IPS-NIHi7 (cell line): ENCODE data around the gene KLHL12.
"Not testable (repeated sequence)": the region's sequence is repeated elsewhere in the genome, so short reads cannot be mapped to it uniquely, and the experiment has no call there.

Experiments
- DNase-seq: peaks from one replicate; pipeline ENCODE4 v3.0.0; 2012; ENCODE audit warnings: mixed read lengths; ENCODE audit errors: extremely low spot score

KLHL12 gene

DNA sequence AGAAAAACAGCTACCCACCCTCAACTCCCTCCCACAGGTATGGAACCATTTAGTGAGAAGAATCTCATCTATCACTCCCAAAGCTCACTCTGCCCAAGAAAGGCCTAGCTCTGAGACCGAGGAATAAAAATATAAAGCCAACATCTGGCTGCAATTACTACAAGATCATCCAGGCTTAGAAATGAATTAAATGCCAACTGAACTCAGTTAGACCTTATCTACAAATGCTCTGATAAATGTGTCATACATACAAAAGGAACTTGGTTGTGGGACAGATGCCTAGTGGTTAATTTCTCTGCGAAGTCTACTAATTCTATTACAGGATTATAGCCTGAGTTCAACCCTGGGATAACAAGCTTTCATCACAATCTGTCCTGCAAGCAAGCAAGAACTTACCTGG, 24.4 kb upstream of the KLHL12 start:
- no peak for DNase-seq

DNA sequence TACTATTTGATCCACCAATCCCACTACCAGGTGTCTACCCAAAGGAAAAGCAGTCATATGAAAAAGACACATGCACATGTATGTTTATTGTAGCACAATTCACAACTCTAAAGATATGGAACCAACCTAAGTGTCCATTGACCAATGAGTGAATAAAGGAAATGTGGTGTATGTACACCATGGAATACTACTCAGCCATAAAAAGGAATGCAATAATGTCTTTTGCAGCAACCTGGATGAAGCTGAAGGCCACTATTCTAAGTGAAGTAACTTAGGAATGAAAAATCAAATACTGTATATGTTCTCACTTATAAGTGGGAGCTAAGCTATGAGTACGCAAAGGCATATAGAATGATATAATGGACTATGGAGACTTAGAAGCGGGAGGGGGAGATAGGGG, 18.4 kb upstream of the KLHL12 start:
- DNase-seq = no peak

DNA sequence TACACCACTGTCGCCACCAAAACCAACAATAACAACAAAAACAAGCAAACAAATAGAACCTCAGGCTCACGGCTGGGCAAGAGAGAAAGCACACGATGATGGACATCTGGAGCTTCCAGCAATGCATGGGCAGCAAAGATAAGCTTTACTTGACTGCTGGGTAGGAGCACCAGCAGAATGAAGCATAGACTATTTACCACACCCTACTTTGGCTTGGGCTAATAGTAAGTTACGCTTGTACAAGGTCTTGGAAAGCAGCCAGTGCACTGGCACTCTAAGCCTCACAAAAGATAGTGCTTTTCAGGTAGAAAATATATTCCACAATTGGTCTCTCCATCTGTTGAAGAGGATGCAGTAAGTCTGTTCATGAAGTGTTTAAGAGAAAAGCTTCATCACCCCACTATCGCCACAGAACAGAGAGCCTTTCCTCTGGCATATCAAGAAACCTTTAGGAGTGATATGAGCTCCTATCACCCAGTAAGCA, 17.4 kb upstream of the KLHL12 start:
- no peak for DNase-seq

DNA sequence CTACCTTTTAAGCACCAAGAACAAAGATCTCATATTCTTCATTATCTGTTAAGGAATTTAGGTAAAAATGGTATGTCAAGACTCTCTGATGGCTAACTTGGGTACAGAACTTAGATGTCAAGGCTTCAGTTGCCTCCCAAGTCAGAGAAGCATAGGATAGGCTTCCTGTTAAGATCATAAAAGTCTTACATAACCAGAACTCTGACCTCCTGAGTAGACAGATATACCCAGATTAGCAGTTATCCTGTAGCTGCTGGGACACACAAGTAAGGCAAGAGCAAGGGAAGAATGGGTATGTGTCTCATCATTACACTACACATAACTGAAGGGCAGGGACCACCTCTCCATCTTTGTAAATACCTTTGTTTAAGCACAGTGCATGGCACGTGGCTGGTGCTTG, 15.4 kb upstream of the KLHL12 start:
- DNase-seq = no peak

DNA sequence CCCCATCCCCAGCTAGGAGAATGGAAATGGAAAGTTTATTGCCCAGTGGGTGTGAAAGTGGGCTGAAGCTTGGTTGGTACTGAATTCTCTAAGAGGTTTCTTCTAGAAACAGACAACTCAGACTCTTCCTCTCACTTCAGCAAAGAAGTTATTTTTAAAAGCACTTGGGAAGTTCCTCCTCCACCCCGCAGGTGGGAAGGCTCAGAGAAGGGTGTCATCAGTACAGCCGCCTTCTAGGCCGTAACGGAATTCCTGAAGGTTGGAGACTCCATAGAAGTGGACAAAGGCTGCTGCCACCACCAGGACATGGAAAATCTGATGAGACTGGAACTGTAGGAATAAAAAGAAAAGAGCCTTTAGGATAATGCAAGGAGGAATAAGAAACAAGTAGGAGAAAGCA, 14.3 kb upstream of the KLHL12 start:
- no peak for DNase-seq

DNA sequence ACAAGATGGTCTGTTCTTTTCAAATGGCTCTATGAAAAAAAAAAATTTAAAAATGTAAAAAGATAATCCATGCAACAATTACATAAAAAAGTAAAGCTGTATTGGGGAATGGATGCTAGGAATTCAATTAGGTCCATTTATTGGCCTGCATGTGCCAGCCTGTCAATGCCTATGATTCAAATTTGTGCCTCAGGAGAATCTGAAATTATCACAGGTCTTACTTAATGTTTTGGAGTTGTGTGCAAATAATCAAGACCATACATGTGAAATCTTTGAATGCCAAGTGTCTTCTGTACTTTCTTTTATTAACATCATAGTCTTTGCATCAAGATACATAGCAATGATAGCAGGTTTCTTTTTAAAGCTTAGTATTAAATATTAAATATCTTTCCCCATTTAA, 13.5 kb upstream of the KLHL12 start:
- no peak for DNase-seq

DNA sequence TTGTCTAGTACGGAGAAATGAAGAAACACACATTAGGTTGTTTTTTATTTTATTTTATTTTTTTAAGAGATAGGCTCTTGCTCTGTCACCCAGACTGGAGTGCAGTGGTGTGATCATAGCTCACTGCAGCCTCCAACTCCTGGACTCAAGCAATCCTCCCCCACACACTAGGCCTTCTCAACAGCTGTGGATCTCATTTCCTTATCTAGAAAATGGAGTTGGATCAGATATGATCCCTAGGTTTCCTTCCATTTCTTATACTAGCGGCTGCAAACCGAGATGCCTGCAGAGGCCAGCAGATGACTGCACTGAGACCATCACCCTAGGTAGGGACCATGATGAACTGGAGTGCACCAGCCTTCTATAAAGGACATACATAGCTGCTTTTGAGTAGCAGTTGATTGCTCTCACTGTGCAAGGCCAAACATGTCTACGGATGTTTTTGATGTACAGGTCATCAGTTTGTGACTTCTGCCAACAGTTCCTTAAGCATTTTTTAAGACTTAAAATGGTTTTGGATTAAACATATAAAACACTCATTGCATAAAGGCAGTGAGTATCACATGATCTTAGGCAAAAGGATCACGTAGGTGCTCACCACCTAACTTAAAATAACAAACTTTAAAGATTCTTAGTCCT, 11.4 kb upstream of the KLHL12 start:
- no peak for DNase-seq

DNA sequence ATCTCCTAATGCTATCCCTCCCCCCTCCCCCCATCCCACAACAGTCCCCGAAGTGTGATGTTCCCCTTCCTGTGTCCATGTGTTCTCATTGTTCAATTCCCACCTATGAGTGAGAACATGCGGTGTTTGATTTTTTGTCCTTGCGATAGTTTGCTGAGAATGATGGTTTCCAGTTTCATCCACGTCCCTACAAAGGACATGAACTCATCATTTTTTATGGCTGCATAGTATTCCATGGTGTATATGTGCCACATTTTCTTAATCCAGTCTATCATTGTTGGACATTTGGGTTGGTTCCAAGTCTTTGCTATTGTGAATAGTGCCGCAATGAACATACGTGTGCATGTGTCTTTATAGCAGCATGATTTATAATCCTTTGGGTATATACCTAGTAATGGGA, 9.4 kb upstream of the KLHL12 start:
- DNase-seq = not testable (repeated sequence)

DNA sequence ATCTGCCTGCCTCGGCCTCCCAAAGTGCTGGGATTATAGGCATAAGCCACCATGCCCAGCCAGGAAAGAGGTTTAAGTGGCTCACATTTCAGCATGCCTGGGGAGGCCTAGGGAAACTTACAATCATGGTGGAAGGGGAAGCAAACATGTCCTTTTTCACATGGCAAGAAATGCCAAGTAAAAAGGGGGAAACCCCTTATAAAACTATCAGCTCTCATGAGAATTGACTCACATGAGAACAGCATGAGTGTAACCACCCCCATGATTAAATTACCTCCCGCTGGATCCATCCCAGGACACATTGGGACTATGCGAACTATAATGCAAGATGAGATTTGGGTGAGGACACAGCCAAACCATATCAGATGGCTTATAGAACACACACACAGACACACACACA, 8.8 kb upstream of the KLHL12 start:
- no peak for DNase-seq

DNA sequence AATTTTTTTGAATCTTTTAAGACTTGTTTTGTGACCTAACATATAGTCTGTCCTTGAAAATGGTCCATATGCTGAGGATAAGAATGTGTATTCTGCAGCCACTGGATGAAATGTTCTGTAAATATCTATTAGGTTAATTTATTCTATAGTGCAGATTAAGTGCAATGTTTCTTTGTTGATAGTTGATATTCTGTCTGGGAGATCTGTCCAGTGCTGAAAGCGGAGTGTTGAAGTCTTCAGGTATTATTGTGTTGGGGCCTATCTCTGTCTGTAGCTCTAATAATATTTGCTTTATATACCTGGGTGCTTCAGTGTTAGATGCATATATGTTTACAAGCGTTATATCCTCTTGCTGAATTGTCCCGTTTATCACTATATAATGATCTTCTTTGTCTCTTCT, 7.7 kb upstream of the KLHL12 start:
- no peak for DNase-seq

DNA sequence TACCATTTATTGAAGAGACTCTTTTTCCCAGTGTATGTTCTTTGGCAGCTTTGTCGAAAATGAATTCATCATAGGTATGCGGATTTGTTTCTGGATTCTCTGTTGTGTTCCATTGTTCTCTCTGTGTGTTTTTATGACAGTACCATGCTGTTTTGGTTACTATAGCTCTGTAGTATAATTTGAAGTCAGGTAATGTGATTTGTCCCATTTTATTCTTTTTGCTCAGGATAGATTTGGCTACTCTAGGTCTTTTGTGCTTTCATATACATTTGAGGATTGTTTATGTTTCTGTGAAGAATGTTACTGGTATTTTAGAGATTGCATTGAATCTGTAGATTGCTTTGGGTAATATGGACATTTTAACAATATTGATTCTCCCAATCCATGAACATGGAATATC, 5.4 kb upstream of the KLHL12 start:
- no peak for DNase-seq

DNA sequence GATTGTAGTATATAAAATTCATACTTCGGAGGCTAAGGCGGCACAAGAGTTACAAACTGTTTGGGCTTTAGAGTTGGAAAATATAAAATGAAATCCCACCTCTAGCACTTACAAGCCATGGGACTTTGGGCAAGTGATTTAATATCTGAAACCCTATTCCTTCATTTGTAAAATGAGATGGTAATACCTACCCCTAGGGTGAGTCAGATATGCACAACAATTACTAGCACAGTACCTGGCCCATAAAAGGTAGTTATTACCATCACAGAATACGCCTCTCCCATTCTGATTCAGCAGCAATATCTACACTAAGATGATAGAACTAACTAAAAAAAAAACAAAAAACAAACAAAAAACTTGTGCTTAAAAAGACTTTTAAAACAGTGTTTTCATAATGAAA, 3.5 kb downstream of the KLHL12 start:
- DNase-seq = no peak

DNA sequence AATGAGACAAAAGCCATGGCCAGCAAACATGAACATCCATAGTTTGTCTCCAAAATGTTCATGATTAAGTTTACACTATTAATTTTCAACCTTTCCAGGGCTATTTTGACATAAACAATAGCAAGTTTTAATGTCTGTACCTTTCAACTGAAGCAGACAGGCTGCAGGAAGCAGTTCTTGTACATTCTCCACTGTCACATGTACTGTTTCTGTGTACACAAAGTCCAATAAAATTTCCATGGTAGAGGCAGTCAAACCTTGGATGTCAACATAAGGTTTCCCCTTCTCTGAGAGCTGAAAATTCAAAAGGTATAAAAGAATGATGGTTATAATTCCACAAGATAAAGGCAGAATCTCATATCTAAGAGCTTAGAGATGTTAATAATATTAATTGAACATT, 7.4 kb downstream of the KLHL12 start:
- DNase-seq = no peak

DNA sequence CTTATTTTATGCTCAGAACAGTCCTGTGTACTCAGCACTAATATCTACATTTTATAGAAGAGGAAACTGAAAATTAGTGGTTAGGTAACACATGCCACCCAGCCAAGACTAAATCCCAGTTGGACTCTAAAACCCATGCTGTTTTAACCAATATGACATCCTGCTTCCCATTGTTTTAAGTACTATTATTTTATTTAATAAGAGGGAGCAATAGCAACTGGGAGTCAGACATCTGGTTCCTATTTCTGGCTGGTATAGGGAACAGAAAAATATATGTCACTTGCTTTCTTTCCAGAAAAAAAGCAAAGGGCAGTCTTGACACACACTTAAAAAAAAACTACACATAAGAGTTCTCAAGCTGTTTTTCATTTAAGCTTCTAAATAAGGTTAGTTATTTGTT, 11.9 kb downstream of the KLHL12 start:
- no peak for DNase-seq

DNA sequence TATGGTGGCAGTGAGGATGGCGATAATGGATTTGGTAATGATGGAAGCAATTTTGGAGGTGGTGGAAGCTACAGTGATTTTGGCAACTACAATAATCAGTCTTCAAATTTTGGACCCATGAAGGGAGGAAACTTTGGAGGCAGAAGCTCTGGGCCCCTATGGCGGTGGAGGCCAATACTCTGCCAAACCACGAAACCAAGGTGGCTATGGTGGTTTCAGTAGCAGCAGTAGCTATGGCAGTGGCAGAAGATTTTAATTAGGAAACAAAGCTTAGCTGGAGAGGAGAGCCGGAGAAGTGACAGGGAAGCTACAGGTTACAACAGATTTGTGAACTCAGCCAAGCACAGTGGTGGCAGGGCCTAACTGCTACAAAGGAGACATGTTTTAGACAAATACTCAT, 14.6 kb downstream of the KLHL12 start:
- not testable (repeated sequence) for DNase-seq

DNA sequence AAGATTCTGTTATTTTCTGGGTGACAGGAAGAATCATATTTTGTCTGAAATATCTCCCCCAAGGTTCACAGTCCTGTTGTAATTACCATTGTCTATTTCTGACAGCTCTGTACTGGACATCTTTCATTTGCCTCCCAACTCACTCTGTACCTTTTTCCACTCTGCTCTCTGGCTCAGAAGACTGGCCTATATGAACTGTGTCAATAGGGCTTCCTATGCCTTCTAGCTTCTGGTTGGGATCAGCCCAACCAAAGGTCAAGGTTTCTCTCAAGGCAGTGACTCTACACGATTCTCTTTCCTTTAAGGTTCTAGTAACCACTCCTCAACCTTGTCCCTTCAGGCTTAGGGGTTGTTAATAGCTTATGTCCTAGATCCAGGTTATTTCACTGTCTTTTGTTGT, 17.5 kb downstream of the KLHL12 start:
- DNase-seq = no peak

DNA sequence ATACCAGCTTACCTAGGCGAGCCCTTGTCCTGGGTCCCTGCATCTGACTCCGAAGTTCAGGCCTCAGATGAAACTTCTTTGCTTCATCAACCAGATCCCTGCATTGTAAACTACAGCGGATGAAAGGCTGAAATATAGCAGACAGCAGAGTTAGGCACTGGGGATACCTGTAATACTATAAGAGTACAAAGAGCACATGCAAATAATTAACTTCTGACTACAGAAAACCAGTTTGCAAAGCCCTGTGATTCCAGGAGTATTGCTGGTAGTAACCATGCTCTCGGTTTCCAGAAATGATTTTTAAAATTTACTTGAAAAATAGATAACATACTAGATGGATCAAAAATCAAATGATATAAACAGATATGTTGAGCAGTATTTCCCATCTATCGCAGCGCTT, 18.0 kb downstream of the KLHL12 start:
- no peak for DNase-seq

DNA sequence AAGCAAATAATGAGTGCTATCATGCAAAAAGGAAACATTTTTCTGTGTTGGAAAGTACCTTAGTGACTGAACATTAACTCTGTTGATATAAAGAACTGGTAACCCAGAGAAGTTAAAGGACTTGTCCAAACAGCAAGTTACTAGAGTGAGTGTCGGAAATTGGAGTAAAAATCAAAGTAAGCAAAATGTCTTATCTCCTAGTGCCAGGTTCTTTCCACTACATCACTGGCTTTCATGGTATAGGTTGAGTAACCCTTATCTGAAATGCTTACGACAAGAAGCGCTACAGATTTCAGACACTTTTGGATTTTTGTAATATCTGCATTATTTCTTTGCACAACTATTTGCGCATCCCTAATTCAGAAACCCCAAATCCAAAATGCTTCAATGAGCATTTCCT, 21.7 kb downstream of the KLHL12 start:
- no peak for DNase-seq

DNA sequence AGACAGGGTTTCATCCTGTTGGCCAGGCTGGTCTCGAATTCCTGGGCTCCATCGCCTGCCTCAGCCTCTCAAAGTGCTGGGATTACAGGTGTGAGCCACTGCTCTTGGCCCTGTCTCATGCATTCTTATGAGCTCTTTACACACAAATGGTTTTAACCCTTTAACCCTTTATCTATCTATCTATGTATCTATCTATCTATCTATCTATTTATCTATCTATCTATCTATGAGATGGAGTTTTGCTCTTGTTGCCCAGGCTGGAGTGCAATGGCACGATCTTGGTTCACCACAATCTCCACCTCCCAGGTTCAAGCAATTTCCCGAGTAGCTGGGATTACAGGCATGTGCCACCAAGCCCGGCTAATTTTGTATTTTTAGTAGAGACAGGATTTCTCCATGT, 23.2 kb downstream of the KLHL12 start:
- DNase-seq = not testable (repeated sequence)

DNA sequence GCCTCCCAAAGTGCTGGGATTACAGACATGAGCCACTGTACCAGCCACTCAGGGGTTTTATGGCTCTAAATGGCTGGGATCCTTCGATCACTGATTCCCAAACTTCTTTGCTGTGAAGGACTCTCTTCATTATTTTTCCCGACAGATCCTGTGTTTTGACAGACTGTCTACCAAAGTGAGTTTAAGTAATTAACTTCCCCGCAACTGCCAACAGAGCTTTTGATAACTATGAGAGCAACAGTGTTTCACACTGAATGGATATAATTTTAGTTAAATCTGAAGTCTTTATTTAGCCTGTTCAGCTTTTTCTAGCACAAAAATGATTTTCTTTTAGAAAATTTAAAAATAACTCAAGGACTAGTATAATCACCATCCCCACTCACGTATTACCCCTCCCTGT, 25.5 kb downstream of the KLHL12 start:
- DNase-seq = no peak

DNA sequence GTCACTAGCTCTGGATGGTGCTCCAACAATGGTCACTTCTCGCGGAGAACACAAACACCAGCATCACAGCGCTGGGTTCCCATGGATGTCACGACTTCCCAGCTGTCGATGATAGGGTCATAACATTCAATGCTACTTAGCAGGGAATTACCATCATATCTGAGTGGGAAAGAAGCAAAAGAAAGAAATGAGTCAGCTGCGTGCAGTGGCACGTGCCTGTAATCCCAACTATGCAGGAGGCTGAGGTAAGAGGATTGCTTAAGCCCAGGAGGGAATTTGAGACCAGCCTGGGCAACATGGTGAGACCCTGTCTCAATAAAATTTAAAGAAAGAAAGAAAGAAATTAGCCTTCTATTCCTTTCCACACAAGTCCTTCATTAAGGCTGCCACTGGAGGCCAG, 34.5 kb downstream of the KLHL12 start:
- DNase-seq = no peak

DNA sequence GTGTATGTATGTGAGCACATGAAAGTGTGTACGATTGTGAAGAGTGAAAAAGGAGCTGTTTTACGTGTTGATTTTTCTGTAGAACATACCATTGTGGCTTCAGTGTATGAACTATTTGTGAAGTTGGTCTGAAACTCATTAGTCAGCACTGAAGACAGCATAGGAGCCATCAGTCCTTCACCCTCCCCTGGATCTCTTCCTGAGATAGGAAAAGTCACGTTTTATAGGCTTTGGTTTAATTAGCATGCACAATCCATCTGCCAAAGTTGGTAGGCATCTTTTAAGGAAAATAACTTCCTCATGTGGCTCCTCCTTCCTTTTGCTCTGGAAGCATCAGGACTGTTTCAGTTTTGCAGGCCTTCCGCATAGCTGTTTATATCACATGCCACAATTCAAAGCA, 36.6 kb downstream of the KLHL12 start:
- no peak for DNase-seq

DNA sequence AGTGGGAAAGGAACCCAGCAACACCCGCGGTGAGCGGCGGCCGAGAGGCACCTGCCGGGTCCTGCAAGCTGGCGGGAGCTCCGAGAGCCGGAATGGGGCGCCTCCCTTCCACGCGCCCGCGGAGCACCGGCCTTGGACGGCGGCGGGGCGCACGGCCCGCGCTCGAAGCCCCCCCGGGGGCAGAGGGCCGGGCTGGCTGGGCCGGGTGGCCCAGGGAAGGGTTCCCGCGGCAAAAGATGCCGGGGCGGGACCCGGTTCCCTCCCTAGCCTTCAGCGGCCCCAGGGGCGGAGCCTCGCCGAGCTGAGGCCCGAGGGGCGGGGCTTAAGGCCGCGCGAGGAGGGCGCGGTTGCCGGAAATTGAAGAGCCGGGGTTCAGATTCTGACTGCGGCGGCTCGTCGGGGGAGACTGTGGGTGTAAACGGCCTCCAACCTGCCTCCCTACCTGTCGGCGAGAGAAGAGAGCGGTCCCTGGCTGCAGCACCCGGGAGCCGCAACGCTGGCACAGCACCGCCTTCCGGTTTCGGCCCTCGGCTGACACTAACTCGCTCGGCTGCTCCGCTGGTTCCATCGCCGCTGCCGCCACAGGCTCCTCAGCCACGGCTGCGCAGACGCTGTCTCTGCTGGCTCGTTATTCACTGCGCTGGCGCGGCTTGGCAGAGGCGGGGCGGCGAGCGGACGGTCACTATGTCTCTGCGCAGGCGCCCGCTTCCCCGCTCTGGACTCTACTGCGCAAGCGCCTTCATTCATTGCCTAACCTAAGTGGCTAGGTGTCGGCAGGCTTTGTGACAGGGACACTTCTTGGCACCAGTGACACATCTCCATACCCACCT, 38.3 kb downstream of the KLHL12 start, which contains the start of gene RABIF:
TSS of gene RABIF (minus strand) at position 619 of the 830 bp plus-strand sequence. CDS start at position 568, 51 bp downstream.
- DNase-seq = peak; percentile 98

DNA sequence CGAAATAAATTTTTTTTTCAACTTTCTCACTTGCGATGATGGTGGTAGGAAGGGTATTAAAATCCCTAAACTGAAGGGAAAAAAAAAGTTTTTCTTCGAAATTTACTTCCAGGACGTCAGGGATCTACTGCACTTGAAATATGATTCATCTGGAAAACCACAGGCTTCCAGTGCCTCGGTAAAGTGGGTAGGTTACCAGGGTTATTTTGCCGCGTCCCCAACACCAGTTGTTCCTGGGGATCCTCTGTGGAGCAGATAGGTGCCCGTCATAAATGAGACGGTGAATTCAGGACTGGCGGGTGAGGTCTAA, 38.9 kb downstream of the KLHL12 start:
- no peak for DNase-seq
